Measurements from ENCODE around the gene ALS2. TPM values are rescaled to one million over a fixed set of nuclear protein-coding genes. Genes with fewer than 3 reads are reported as not detected.

The ALS2 gene
- total RNA-seq (2022; extraction: Qiagen RNA extraction): 10.6 to 13.8 TPM (median 11.5 TPM) in 5 replicates

GRCh38 chr2:201780674-201781493, at the start of gene ALS2:
Gene ALS2, minus strand, starts transcription at chr2:201780933. Its CDS starts 12,048 bp downstream, at chr2:201768885.

GRCh38 chr2:201806442-201807170, 25.9 kb upstream of the ALS2 start, which contains the start of gene CDK15:
Gene CDK15, plus strand, starts transcription at chr2:201806537. Its CDS starts 128 bp downstream, at chr2:201806665.

GRCh38 chr2:201698588-201699226, 82.0 kb downstream of the ALS2 start, which contains the start of gene MPP4:
Gene MPP4, minus strand, starts transcription at chr2:201698644. Its CDS starts 4,690 bp downstream, at chr2:201693954.

Other genes starting within 250 kb of the ALS2 start
- 16.9 to 22.4 TPM (median 19.1 TPM) in 5 replicates for gene TMEM237, start 137.4 kb downstream of the ALS2 start, total RNA-seq (2022; extraction: Qiagen RNA extraction)
- 0.06 to 0.21 TPM (median 0.11 TPM) in 5 replicates for gene MPP4, start 82.3 kb downstream of the ALS2 start, total RNA-seq (2022; extraction: Qiagen RNA extraction)
- gene CDK15, start 25.6 kb upstream of the ALS2 start, total RNA-seq (2022; extraction: Qiagen RNA extraction): not detected in 5 replicates

Data from A549 treated with CORT108297 at 1 μM for 4 hours (cell line).